GM12801 (cell line): ENCODE measurements around the gene PDCD6IP.

Experiments
- TF ChIP-seq, protein P1 (sequence below): IDR thresholded peaks from one replicate; pipeline ENCODE4 v1.5.1; 2011; ENCODE audit warnings: control low read depth; ENCODE audit not compliant: insufficient read length; ENCODE audit errors: extremely low read depth

PDCD6IP gene

GRCh38 chr3:33889394-33890039, 91.1 kb downstream of the PDCD6IP start:
- TF ChIP-seq, protein P1, sequence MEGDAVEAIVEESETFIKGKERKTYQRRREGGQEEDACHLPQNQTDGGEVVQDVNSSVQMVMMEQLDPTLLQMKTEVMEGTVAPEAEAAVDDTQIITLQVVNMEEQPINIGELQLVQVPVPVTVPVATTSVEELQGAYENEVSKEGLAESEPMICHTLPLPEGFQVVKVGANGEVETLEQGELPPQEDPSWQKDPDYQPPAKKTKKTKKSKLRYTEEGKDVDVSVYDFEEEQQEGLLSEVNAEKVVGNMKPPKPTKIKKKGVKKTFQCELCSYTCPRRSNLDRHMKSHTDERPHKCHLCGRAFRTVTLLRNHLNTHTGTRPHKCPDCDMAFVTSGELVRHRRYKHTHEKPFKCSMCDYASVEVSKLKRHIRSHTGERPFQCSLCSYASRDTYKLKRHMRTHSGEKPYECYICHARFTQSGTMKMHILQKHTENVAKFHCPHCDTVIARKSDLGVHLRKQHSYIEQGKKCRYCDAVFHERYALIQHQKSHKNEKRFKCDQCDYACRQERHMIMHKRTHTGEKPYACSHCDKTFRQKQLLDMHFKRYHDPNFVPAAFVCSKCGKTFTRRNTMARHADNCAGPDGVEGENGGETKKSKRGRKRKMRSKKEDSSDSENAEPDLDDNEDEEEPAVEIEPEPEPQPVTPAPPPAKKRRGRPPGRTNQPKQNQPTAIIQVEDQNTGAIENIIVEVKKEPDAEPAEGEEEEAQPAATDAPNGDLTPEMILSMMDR: no peak

DNA sequence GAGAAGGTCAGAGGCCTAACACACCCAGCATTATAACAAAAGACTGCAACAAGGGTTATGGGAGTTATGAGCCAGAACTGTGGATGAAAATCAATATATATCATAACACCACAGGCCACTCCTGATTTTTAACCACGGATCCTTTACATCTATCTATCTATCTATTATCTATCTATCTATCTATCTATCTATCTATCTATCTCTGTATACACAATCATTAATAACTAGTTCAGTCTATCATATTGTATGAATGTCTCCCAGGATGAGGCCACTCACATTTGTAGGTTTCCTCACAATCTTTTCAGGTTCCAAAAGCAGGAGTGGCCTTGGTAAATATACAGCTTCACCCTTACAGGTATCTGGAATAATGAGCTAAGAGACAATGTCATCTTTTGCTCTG, 94.2 kb downstream of the PDCD6IP start:
- TF ChIP-seq, protein P1: no peak

DNA sequence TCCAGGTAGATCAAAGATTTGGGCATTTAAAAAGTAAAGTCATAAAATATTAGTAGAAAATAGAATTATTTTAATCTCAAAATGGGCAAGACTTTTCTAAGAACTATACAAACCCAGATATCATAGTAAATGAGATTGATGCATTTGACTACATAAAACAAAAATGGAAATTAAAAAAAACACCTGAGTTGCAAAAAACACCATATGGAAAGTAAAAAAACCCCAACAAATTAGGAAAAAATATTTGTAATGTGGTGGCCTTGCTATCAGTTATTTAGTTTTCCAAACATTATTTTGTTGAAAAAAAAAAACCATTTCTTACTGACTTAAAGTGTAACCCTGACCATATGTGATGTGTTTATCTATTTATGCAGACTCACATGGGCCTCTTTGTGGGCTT, 97.2 kb downstream of the PDCD6IP start:
- TF ChIP-seq, protein P1: no peak

DNA sequence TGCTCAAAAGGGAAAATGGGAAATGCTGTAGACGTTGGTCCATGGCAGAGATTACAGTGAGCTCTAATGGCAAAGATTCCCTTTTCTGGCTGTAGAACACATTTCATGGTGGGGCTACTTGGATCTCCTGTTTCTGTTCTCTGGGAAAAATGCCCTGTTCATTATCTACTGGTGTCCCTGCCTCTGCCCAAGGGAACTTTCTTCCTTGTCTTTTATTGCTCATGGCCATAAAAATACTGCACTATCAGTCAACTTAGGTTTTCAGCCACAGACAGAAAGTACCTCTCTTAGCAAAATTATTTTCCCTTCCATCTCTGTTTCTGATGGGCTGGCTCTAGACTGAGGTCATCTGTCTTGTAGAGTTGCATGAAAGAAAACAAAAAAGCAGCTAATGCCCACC, 98.9 kb downstream of the PDCD6IP start:
- TF ChIP-seq, protein P1: no peak

DNA sequence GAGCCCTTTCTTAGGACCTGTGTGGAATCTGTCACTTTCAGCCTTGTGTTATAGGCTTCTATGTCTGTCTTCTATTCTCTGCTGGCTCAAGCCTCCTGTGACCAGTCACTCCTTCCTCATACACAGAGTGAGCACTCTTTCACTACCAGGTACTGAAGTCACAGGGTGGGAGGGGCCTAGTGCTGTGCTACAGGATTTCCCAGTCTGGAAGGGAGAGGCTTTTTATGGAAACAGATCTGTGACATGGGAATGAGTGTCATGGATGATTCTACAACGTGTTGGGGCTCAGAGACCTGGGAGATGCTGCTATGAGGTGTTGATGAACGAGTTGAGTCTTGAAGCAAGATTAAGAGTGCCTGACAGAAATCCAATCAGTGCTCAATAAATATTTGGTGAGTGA, 100.5 kb downstream of the PDCD6IP start:
- TF ChIP-seq, protein P1: no peak

DNA sequence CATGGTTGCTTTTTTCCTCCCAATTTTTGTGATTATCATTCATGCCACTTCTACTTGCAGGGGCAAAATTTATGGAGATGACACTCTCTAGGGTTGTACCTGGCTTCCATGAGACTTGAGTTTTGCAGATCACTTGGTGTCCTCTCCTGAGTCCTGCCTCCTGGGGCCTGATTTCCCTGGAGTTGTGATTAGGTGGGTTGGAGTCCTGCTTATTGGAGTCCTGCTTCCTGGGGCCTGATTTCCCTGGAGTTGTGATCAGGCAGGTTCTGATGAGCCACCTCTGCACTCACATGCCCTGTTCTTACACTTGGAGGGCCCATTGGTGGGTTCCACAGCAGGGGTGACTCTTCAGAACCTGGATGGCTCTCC, 102.0 kb downstream of the PDCD6IP start:
- TF ChIP-seq, protein P1: no peak

DNA sequence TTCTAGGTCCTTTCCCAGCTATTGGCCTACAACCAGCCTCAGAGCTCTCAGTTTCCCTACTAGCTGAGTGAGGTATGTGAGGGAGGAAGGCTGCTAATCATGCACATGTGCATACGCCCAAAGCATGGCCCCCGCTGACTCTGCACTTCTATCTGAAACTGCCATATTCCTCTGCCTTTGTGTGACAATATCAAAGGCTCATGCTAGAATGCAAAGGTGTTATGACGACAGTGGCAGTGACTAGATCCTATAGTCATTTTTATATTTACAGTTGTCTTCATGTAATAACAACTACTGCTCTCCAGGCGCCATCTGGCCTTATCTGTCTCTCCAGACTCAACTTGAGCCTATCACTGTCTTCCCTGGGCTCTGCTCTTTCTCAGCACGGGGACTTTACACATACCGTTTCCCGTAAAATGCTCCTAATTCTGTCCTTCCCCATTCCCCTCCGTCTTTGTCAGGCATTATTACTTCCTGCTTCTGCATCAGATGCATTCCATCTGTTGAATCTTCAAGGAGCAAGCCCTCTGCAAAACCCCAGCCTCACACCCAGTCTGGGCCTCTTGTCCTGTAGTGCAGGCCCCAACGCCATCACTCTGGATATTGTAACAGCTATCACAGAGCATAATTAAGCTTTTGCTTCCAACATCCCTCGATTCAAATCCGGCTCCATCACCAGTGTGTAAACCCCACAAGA, 102.5 kb downstream of the PDCD6IP start:
- TF ChIP-seq, protein P1: no peak
